Stomach (tissue), 19 donors: ENCODE data around the gene SGTA. TPM values are rescaled to one million over a fixed set of nuclear protein-coding genes. Genes with fewer than 3 reads are reported as not detected.

Source experiments
- DNase-seq, 2 donors: peaks; one replicate each; pipeline versions ENCODE4 v3.0.0 to v3.0.0-alpha.2; 2013 to 2019
- H3K27ac ChIP-seq, 5 donors: fragments of 200-600 bp in 4 of 5; sonication (generic) in 4 of 5; one replicate each; pipeline ENCODE4 v1.5.1; 2013 to 2019; ENCODE audit warnings: mild to moderate bottlenecking in 1 of 5, moderate library complexity in 1 of 5
- H3K27me3 ChIP-seq, 3 donors: fragments of 200-600 bp; sonication (generic); one replicate each; pipeline ENCODE4 v1.5.1; 2017 to 2019; ENCODE audit warnings: mixed run types in 1 of 3
- H3K36me3 ChIP-seq, 4 donors: fragments of 200-600 bp; sonication (generic); 1 replicate in 3 of 4; 2 replicates in 1 of 4; pipeline ENCODE4 v1.5.1; 2016 to 2019
- H3K4me1 ChIP-seq, 4 donors: fragments of 200-600 bp; sonication (generic); one replicate each; pipeline ENCODE4 v1.5.1; 2016 to 2019
- H3K4me3 ChIP-seq, 4 donors: fragments of 200-600 bp; sonication (generic) in 3 of 4; one replicate each; pipeline ENCODE4 v1.5.1; 2016 to 2019; ENCODE audit warnings: mild to moderate bottlenecking in 1 of 4
- H3K9me3 ChIP-seq, 4 donors: fragments of 200-600 bp; sonication (generic); one replicate each; pipeline ENCODE4 v1.5.1; 2016 to 2019
- CTCF ChIP-seq, 7 experiments: fragments of 450-650 bp in 4 of 7; fragments of 200-600 bp in 3 of 7; sonication (generic) in 3 of 7; IDR thresholded peaks; one replicate each; pipeline ENCODE4 v1.5.1; 2016 to 2019; ENCODE audit warnings: antibody characterized with exemption in 7 of 7, control low read depth in 2 of 7, mild to moderate bottlenecking in 1 of 7
- EP300 ChIP-seq: sonication (generic); formaldehyde crosslinking; IDR thresholded peaks from one replicate; pipeline ENCODE4 v1.6.1; 2017; ENCODE audit warnings: antibody characterized with exemption
- POLR2A ChIP-seq, 4 donors: fragments of 450-650 bp; IDR thresholded peaks; one replicate each; pipeline ENCODE4 v1.6.1; 2016; ENCODE audit warnings: antibody characterized with exemption in 4 of 4, control low read depth in 2 of 4, mild to moderate bottlenecking in 1 of 4, moderate library complexity in 1 of 4
- POLR2AphosphoS5 ChIP-seq, 3 donors: sonication (generic); formaldehyde crosslinking; IDR thresholded peaks; one replicate each; pipeline ENCODE4 v1.6.1; 2016; ENCODE audit warnings: antibody characterized with exemption in 3 of 3
- WGBS, 5 donors: extraction: QIAGEN DNeasy Blood & Tissue Kit in 3 of 5; methylation state at CpG; one replicate each; pipeline versions ENCODE4 v1.1.5 to v1.1.7; 2013 to 2018; 5-methylcytosine and 5-hydroxymethylcytosine counted together
- intact Hi-C: fragments of 100-400 bp; cut with DNase I; formaldehyde crosslinking; loops from one replicate; pipeline ENCODE4 v1.15.1; 2023; ENCODE audit warnings: low total_unique reads
- long read RNA-seq, 10 donors: transcript quantifications; one replicate each; lab custom pipeline, GENCODE V29; 2026
- polyA plus RNA-seq, 3 donors: library from polyadenylated mRNA; stranded (reverse); fragments of 200-250 nt; gene quantifications; one replicate each; pipeline ENCODE4 v1.2.3, GENCODE V29; 2013
- total RNA-seq, 5 donors: library from RNA; depleted of rRNA; stranded (reverse); fragments of >200 nt; gene quantifications; one replicate each; pipeline versions ENCODE4 v1.1.0 to v1.2.3, GENCODE V29; 2014 to 2016
- donor health status: healthy with polysubstance abuse.
- donor health status: Bipolar disorder and iron deficiency.
- donor health status: healthy.

The SGTA gene
- total RNA-seq = 100 to 1,000 TPM in 1 of 5 donors, 10 to 100 TPM in 4; 18.5 to 173 (median 41.1) TPM
- polyA plus RNA-seq = 10 to 100 TPM; 46.1 to 64.8 (median 59.3) TPM
- long read RNA-seq, donor 1, partial matches to known transcripts = 0 of 2 reads
- long read RNA-seq, donor 1, other reads (novel, unspliced or antisense) = 0 of 2 reads
- long read RNA-seq, donor 2, transcript SGTA-201 (12 exons, 2,330 nt) = major isoform, 11 of 16 reads
- long read RNA-seq, donor 2, partial matches to known transcripts = 5 of 16 reads
- long read RNA-seq, donor 2, other reads (novel, unspliced or antisense) = 0 of 16 reads
- long read RNA-seq, donor 3, transcript SGTA-201 (12 exons, 2,330 nt) = major isoform, 5 of 11 reads
- long read RNA-seq, donor 3, partial matches to known transcripts = 5 of 11 reads
- long read RNA-seq, donor 3, other reads (novel, unspliced or antisense) = 0 of 11 reads
- long read RNA-seq, donor 4 = 0 reads
- long read RNA-seq, donor 5, transcript SGTA-201 (12 exons, 2,330 nt) = major isoform, 10 of 10 reads
- long read RNA-seq, donor 5, partial matches to known transcripts = 0 of 10 reads
- long read RNA-seq, donor 5, other reads (novel, unspliced or antisense) = 0 of 10 reads
- long read RNA-seq, donor 6, transcript SGTA-201 (12 exons, 2,330 nt) = major isoform, 19 of 27 reads
- long read RNA-seq, donor 6, partial matches to known transcripts = 7 of 27 reads
- long read RNA-seq, donor 6, other reads (novel, unspliced or antisense) = 0 of 27 reads
- long read RNA-seq, donor 7, partial matches to known transcripts = 30 of 34 reads
- long read RNA-seq, donor 7, other reads (novel, unspliced or antisense) = 0 of 34 reads
- long read RNA-seq, donor 8, transcript SGTA-201 (12 exons, 2,330 nt) = major isoform, 7 of 17 reads
- long read RNA-seq, donor 8, partial matches to known transcripts = 10 of 17 reads
- long read RNA-seq, donor 8, other reads (novel, unspliced or antisense) = 0 of 17 reads
- long read RNA-seq, donor 9, transcript SGTA-201 (12 exons, 2,330 nt) = major isoform, 5 of 24 reads
- long read RNA-seq, donor 9, partial matches to known transcripts = 19 of 24 reads
- long read RNA-seq, donor 9, other reads (novel, unspliced or antisense) = 0 of 24 reads
- long read RNA-seq, donor 10, partial matches to known transcripts = 0 of 2 reads
- long read RNA-seq, donor 10, other reads (novel, unspliced or antisense) = 0 of 2 reads

- intact Hi-C loops = no loop called here
- no peaks in the 10 kb centered on the region for H3K27me3 ChIP-seq
Measured at GRCh38 chr19:2782936-2783780, at the start of gene SGTA. Gene SGTA, minus strand, starts transcription at chr19:2783273. Its CDS starts 14,205 bp downstream, at chr19:2769068.

DNA sequence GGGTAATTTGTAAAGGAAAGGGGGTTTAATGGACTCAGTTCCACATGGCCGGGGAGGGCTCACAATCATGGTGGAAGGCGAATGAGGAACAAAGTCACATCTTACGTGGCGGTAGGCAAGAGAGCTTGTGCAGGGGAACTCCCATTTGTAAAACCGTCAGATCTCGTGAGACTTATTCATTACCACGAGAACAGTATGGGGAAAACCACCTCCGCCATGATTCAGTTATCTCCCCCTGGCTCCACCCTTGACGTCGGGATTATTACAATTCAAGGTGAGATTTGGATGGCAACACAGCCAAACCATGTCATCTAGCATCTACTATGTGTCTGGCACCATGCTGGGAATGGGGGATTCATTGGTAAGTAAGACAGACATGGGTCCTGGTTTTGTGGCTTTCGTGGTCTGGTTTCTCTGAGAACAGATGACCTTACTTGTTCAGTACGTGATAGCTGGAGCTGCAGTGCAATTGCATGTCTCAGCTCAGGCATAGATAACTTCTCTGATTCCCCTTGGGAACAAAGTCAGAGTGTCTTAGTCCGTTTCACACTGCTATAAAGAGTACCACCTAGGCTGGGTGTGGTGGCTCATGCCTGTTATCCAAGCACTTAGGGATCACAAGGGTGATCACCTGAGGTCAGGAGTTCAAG is 44.9 kb upstream of the SGTA start:
- no peak for DNase-seq
- Histone ChIP-seq H3K27ac (no peak overlapping the region), H3K36me3 (peaks cover 10 to 91% (median 51%) of the 10 kb centered on the region in 4 donors), H3K4me1 (no peaks in the 10 kb centered on the region), H3K9me3 (peaks cover 4 to 57% (median 37%) of the 10 kb centered on the region in 4 donors), H3K4me3 (no peak overlapping the region), H3K27me3 (no peaks in the 10 kb centered on the region)
- WGBS, 5 donors = 91 to 95% (median 92%) methylated on average over 12 to 13 of the region's 13 CpGs
- intact Hi-C loops = no loop called here
- TF ChIP-seq POLR2A (IDR thresholded peaks at IDR 0.05) (no peak), POLR2AphosphoS5 (IDR thresholded peaks at IDR 0.05) (no peak), CTCF (IDR thresholded peaks at IDR 0.05) (no peak), EP300 (no peak)

More at GRCh38 chr19:2782936-2783780, at the start of gene SGTA:
- 0 to 2% (median 0%) methylated on average over 35 to 68 of the region's 68 CpGs for WGBS, 5 donors
- peak within 1 kb of the TSS; percentile 82 to 98 (median 88) for H3K4me3 ChIP-seq
- peak in 2 of 4 donors; percentile 32 to 37 for TF ChIP-seq POLR2A (IDR thresholded peaks at IDR 0.05)
- no peak for TF ChIP-seq EP300
- TF ChIP-seq POLR2AphosphoS5 (IDR thresholded peaks at IDR 0.05) = peak; percentile 83 to 93 (median 87)
- peak in 4 of 7 experiments; percentile 4 to 71 (median 40) for TF ChIP-seq CTCF (IDR thresholded peaks at IDR 0.05)
- H3K27ac ChIP-seq = peak within 1 kb of the TSS; percentile 88 to 99 (median 95)
- peaks cover 0 to 21% (median 12%) of the 10 kb centered on the region in 4 donors for H3K36me3 ChIP-seq
- H3K9me3 ChIP-seq = no peaks in the 10 kb centered on the region
- H3K4me1 ChIP-seq = peaks cover 31 to 76% (median 61%) of the 10 kb centered on the region in 4 donors
- DNase-seq = peak; percentile 99

DNA sequence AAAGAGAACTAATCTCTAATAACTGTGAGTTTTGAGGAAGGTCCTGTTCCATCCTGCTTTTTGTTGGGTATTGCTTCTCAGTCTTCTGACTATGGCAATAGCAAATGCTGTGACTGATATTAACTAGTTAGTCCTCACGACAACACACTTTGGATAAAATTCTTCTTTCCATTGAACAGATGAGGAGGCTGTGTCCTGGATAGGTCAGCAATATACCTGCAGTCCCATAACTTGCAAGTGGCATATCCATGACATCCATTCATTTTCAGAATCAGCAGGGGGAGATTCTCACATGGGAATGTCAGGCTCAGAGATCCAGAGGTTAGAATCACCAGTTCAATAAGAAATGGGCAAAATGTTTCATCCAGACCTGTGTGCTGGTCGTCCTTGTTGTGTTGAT is 43.9 kb upstream of the SGTA start:
- H3K36me3 ChIP-seq = peaks cover under 1 to 88% (median 46%) of the 10 kb centered on the region in 4 donors

More for the DNA sequence above, 43.9 kb upstream of the SGTA start:
- Histone ChIP-seq H3K27me3 (no peaks in the 10 kb centered on the region), H3K9me3 (peaks cover 4 to 48% (median 29%) of the 10 kb centered on the region in 4 donors), H3K4me3 (no peak overlapping the region), H3K4me1 (no peaks in the 10 kb centered on the region), H3K27ac (no peak overlapping the region)
- TF ChIP-seq CTCF (IDR thresholded peaks at IDR 0.05) (no peak), POLR2A (IDR thresholded peaks at IDR 0.05) (no peak), EP300 (no peak), POLR2AphosphoS5 (IDR thresholded peaks at IDR 0.05) (no peak)
- WGBS, 5 donors = 93 to 100% (median 96%) methylated on average over 1 to 2 of the region's 2 CpGs
- intact Hi-C loops = no loop called here
- DNase-seq = no peak
